Measurements from ENCODE around the gene TEX48.

- TF ChIP-seq CTCF (IDR thresholded peaks at IDR 0.05) (no peak), POLR2A (IDR thresholded peaks at IDR 0.05) (no peak)
These were observed 40.0 kb downstream of the TEX48 start for GRCh38 chr9:114641967-114642366.

Measured in uterus (tissue), 2 donors.